ENCODE data around the gene BCL2. TPM values are rescaled to one million over a fixed set of nuclear protein-coding genes. Genes with fewer than 3 reads are reported as not detected.

The BCL2 gene
- total RNA-seq, 4 donors from 2014 or later, result 25.2 to 39.0 (median 36.1) TPM

DNA sequence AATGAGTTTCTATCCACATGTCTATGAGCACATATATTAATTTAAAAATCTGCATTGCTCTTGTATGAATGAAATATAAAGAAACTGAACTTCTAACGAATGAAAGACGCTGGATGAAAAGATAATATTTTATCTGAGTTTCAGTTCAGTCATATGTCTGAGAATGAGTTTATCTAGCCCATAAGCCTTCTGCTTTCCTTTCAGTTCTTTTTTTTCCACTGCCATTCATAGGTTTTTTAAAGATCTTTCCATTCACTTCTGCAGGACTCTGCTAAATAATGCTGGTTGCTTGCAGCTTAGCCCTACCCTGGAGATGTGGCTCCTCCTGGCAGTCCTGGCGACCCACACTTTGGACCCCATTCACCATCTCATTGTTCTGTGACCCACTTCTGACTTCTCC, 109.0 kb downstream of the BCL2 start:
- peaks cover 4 to 42% (median 14%) of the 10 kb centered on the region in 4 donors for H3K4me1 ChIP-seq
- no peak for DNase-seq (ENCODE audit: extremely low spot score)
- H3K9me3 ChIP-seq, result no peaks in the 10 kb centered on the region
- H3K36me3 ChIP-seq, result no peaks in the 10 kb centered on the region
- H3K27me3 ChIP-seq, result no peaks in the 10 kb centered on the region
- intact Hi-C loops (cut with DNase I), result no loop called here
- no peak overlapping the region for H3K27ac ChIP-seq (replicated peaks in 1 of 4)
- WGBS, result 93% methylated on average over 3 of the region's 3 CpGs
- TF ChIP-seq CTCF (IDR thresholded peaks at IDR 0.05), result no peak
- no peak for TF ChIP-seq EP300 (IDR thresholded peaks at IDR 0.05)
- TF ChIP-seq POLR2AphosphoS5 (IDR thresholded peaks at IDR 0.05), result no peak
- no peak for TF ChIP-seq POLR2A (IDR thresholded peaks at IDR 0.05; ENCODE audit: low read depth)
- no peak overlapping the region for H3K4me3 ChIP-seq

GRCh38 chr18:63208676-63209075, 110.9 kb downstream of the BCL2 start:
- no peak overlapping the region for H3K4me3 ChIP-seq
- intact Hi-C loops (cut with DNase I), result no loop called here

DNA sequence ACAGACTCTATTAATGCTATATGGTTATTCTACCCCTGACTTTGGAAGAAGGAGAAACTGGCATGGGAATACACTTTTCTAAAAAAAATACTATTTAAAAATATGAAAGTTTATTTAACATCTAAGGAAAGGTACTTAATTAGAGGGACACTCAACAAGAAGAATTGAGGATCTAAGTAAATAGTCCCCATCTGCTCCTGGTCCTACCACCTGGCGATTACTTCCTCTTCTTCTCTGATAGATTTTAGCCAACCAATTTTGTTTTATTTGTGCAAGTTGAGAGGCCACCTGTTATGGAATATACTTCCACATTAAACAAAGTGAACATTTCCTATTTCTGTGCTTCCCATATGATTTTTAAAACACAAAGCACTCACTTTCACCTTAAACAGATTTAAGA, 111.7 kb downstream of the BCL2 start:
- Histone ChIP-seq H3K36me3 (no peaks in the 10 kb centered on the region), H3K9me3 (no peaks in the 10 kb centered on the region), H3K27me3 (no peaks in the 10 kb centered on the region), H3K27ac (replicated peaks in 1 of 4) (no peak overlapping the region), H3K4me1 (peaks cover 4 to 34% (median 14%) of the 10 kb centered on the region in 4 donors), H3K4me3 (no peak overlapping the region)
- no peak for TF ChIP-seq POLR2AphosphoS5 (IDR thresholded peaks at IDR 0.05)
- TF ChIP-seq EP300 (IDR thresholded peaks at IDR 0.05), result no peak
- TF ChIP-seq POLR2A (IDR thresholded peaks at IDR 0.05; ENCODE audit: low read depth), result no peak
- TF ChIP-seq CTCF (IDR thresholded peaks at IDR 0.05), result no peak
- DNase-seq (ENCODE audit: extremely low spot score), result no peak
- intact Hi-C loops (cut with DNase I), result no loop called here
- WGBS, result 90% methylated on average over 1 of the region's 1 CpG

More at GRCh38 chr18:63208676-63209075, 110.9 kb downstream of the BCL2 start:
- no peak for TF ChIP-seq POLR2AphosphoS5 (IDR thresholded peaks at IDR 0.05)
- no peak for TF ChIP-seq CTCF (IDR thresholded peaks at IDR 0.05)
- TF ChIP-seq EP300 (IDR thresholded peaks at IDR 0.05), result no peak
- no peak for TF ChIP-seq POLR2A (IDR thresholded peaks at IDR 0.05; ENCODE audit: low read depth)
- no peaks in the 10 kb centered on the region for H3K36me3 ChIP-seq
- DNase-seq (ENCODE audit: extremely low spot score), result no peak
- H3K9me3 ChIP-seq, result no peaks in the 10 kb centered on the region
- H3K27me3 ChIP-seq, result no peaks in the 10 kb centered on the region
- peaks cover 4 to 36% (median 14%) of the 10 kb centered on the region in 4 donors for H3K4me1 ChIP-seq
- WGBS, result 74% methylated on average over 3 of the region's 3 CpGs
- no peak overlapping the region for H3K27ac ChIP-seq (replicated peaks in 1 of 4)

DNA sequence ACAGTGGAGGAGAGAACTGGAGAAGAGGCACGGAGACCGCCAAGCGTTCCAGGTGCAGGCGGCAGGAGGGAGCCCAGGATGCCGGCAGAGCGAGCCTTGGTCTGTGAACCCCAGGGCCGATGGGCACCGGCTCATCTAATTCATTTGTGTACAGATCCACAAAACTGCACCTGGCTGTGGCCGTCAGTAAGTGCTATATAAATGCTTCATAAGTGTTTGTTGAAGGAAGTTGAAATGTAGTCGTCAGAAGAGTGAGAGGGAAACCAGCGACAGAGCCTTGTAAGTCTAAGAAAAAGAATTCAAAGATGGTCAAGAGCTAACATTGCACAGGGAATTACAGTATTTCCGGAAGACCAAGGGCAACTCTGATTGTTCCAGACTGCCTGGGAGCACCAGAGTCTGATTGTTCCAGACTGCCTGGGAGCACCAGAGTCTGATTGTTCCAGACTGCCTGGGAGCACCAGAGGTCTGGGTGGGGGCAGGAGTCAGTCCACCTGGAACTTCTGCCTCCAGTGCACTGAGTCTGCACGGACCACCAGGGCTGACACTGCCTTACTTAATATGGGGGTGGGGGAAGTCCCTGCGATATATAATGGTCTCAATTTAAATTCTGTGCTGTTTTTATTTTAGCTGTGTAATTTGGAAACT, 112.3 kb downstream of the BCL2 start:
- Histone ChIP-seq H3K36me3 (no peaks in the 10 kb centered on the region), H3K27me3 (no peaks in the 10 kb centered on the region), H3K27ac (replicated peaks in 1 of 4) (no peak overlapping the region), H3K4me1 (peaks cover 4 to 34% (median 15%) of the 10 kb centered on the region in 4 donors), H3K9me3 (no peaks in the 10 kb centered on the region), H3K4me3 (no peak overlapping the region)
- TF ChIP-seq CTCF (IDR thresholded peaks at IDR 0.05) (no peak), EP300 (IDR thresholded peaks at IDR 0.05) (no peak), POLR2A (IDR thresholded peaks at IDR 0.05; ENCODE audit: low read depth) (no peak), POLR2AphosphoS5 (IDR thresholded peaks at IDR 0.05) (no peak)
- WGBS, result 80% methylated on average over 14 of the region's 14 CpGs
- intact Hi-C loops (cut with DNase I), result no loop called here
- DNase-seq (ENCODE audit: extremely low spot score), result no peak
